ENCODE results near the gene PDP2.

PDP2 gene

DNA sequence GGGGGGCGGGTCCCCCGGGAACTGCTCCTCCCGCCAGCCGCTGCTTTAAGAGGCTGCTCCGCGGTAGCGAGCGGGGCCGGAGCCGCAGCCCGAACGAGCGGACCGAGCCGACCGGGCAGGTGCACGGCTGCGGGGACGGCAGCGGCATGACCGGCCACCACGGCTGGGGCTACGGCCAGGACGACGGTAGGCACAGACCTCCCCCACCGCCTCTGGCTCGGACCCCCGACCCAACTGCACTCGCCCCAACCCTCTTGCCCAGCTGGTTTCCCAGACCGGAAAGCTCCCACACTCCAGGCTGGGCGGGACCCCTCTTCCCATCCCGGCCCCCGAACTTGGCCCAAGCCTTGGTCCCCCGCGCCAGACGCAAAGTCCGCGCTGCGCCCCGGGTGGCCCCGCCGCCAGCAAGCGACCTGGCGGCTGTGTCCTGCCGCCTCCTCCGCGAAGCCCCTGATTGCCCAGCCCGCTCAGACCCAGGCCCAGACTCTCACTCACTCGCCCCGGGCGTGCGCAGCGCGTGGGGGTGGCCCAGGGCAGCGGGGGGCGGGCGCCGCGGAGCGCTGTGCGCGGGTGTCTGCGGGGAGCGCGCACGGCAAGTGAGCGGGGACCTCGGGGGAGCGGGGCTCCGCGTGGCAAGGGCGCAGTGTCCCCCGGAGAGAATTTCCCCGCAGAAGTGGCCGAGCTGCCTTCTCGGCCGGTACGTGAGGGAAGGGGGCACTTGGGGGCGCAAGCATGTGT is 35.8 kb upstream of the PDP2 start, which contains the start of gene CA7:
TSS of gene CA7 (plus strand) at position 73 of the 738 bp plus-strand sequence. CDS start at position 147, 74 bp downstream.
- Histone ChIP-seq H3K9ac (no peak within 1 kb of the TSS), H3K36me3 (ENCODE audit: insufficient read depth) (no peaks in the 10 kb centered on the region), H4K20me1 (ENCODE audit: insufficient read depth) (no peaks in the 10 kb centered on the region), H2AFZ (ENCODE audit: low read depth) (no peak within 1 kb of the TSS), H3K4me1 (ENCODE audit: low read depth, poor library complexity, severe bottlenecking) (no peaks in the 10 kb centered on the region), H3K4me3 (IDR thresholded peaks at IDR 0.05; ENCODE audit: insufficient read depth, low read depth, low read length) (no peak within 1 kb of the TSS), H3K27me3 (ENCODE audit: insufficient read depth, low read depth) (no peaks in the 10 kb centered on the region), H3K79me2 (ENCODE audit: insufficient read depth, low read depth) (no peaks in the 10 kb centered on the region), H3K27ac (no peak within 1 kb of the TSS), H3K4me2 (no peak within 1 kb of the TSS)
- TF ChIP-seq, protein P1, sequence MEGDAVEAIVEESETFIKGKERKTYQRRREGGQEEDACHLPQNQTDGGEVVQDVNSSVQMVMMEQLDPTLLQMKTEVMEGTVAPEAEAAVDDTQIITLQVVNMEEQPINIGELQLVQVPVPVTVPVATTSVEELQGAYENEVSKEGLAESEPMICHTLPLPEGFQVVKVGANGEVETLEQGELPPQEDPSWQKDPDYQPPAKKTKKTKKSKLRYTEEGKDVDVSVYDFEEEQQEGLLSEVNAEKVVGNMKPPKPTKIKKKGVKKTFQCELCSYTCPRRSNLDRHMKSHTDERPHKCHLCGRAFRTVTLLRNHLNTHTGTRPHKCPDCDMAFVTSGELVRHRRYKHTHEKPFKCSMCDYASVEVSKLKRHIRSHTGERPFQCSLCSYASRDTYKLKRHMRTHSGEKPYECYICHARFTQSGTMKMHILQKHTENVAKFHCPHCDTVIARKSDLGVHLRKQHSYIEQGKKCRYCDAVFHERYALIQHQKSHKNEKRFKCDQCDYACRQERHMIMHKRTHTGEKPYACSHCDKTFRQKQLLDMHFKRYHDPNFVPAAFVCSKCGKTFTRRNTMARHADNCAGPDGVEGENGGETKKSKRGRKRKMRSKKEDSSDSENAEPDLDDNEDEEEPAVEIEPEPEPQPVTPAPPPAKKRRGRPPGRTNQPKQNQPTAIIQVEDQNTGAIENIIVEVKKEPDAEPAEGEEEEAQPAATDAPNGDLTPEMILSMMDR (conservative IDR thresholded peaks at IDR 0.05; ENCODE audit: low read depth, low read length): no peak

DNA sequence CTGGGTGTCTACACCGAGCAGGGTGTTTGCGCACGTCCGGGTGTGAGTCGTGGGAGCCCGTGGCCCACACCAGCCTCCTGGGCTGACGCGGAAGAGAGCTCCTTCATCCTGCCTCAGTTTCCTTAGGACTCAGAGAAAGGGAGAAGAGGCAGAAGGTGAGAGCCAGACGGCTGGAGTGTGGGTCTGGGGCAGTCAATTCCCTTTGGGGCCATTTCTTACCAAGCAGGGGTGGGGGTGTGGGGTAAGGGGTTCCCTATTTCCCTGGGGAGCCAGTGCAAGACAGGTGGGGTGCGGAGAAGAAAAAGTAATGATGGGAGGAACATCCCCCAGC is 35.3 kb upstream of the PDP2 start:
- Histone ChIP-seq H3K4me3 (IDR thresholded peaks at IDR 0.05; ENCODE audit: insufficient read depth, low read depth, low read length) (no peak overlapping the region), H3K4me2 (no peak overlapping the region)

DNA sequence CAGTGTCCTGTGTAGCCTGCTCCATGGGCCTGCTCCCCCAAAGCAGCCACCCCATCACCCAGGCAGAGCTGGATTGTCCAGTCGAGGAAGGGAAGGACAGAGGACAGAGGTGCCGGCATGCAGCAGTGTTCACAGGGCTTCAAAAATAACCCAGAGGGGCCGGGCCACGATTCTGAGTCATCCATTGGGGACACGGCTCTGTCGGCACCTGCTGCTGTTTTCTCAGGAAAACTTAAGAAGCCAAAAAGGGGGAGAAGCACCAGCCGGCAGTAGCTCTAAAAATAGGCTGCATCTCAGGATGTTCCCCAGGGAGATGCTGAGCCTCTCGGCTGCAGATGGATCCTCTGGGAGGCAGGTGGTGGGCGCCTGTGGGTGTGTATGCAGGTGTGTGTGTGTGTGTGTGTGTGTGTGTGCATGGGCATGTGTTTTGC is 34.5 kb upstream of the PDP2 start:
- TF ChIP-seq, protein P1 (conservative IDR thresholded peaks at IDR 0.05; ENCODE audit: low read depth, low read length): no peak
- H2AFZ ChIP-seq (ENCODE audit: low read depth): no peak overlapping the region
- H3K4me2 ChIP-seq: no peak overlapping the region

More for the DNA sequence above, 35.3 kb upstream of the PDP2 start:
- Histone ChIP-seq H4K20me1 (ENCODE audit: insufficient read depth) (no peaks in the 10 kb centered on the region), H3K27me3 (ENCODE audit: insufficient read depth, low read depth) (no peaks in the 10 kb centered on the region), H3K27ac (no peak overlapping the region), H3K79me2 (ENCODE audit: insufficient read depth, low read depth) (no peaks in the 10 kb centered on the region), H2AFZ (ENCODE audit: low read depth) (no peak overlapping the region), H3K36me3 (ENCODE audit: insufficient read depth) (no peaks in the 10 kb centered on the region), H3K9ac (no peak overlapping the region), H3K4me1 (ENCODE audit: low read depth, poor library complexity, severe bottlenecking) (no peaks in the 10 kb centered on the region)
- TF ChIP-seq, protein P1 (conservative IDR thresholded peaks at IDR 0.05; ENCODE audit: low read depth, low read length): no peak

DNA sequence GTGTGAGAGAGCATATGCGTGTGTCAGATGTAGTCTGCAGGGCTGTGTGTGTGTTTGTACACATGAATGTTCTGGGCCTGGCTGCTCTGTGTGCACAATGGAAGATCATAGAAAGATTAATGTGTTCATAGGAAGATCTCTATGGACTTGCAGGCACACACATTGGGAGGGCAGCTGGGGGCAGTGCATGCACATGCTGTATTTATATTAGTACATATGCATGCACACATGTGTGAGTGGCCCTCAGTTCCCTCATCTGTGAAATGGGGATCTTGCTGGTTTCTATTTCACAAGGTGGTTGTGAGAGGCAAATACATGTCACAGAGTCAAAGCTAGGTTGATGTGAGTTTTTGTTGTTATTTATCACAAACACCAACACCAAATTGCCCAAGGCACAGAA is 34.0 kb upstream of the PDP2 start:
- Histone ChIP-seq H2AFZ (ENCODE audit: low read depth) (no peak overlapping the region), H3K27ac (no peak overlapping the region), H3K79me2 (ENCODE audit: insufficient read depth, low read depth) (no peaks in the 10 kb centered on the region), H3K27me3 (ENCODE audit: insufficient read depth, low read depth) (no peaks in the 10 kb centered on the region), H3K4me2 (no peak overlapping the region), H3K9ac (no peak overlapping the region), H3K36me3 (ENCODE audit: insufficient read depth) (no peaks in the 10 kb centered on the region), H3K4me1 (ENCODE audit: low read depth, poor library complexity, severe bottlenecking) (no peaks in the 10 kb centered on the region), H4K20me1 (ENCODE audit: insufficient read depth) (no peaks in the 10 kb centered on the region), H3K4me3 (IDR thresholded peaks at IDR 0.05; ENCODE audit: insufficient read depth, low read depth, low read length) (no peak overlapping the region)
- TF ChIP-seq, protein P1 (conservative IDR thresholded peaks at IDR 0.05; ENCODE audit: low read depth, low read length): no peak

More for the DNA sequence above, 34.5 kb upstream of the PDP2 start:
- Histone ChIP-seq H3K4me1 (ENCODE audit: low read depth, poor library complexity, severe bottlenecking) (no peaks in the 10 kb centered on the region), H3K27ac (no peak overlapping the region), H3K4me3 (IDR thresholded peaks at IDR 0.05; ENCODE audit: insufficient read depth, low read depth, low read length) (no peak overlapping the region), H3K27me3 (ENCODE audit: insufficient read depth, low read depth) (no peaks in the 10 kb centered on the region), H3K9ac (no peak overlapping the region), H4K20me1 (ENCODE audit: insufficient read depth) (no peaks in the 10 kb centered on the region), H3K36me3 (ENCODE audit: insufficient read depth) (no peaks in the 10 kb centered on the region), H3K79me2 (ENCODE audit: insufficient read depth, low read depth) (no peaks in the 10 kb centered on the region)
